Prostate gland (tissue), 2 donors: ENCODE results near the gene KIAA1614.

Source experiments
- CTCF ChIP-seq, 4 experiments: fragments of 200-600 bp in 2 of 4; fragments of 450-650 bp in 2 of 4; sonication (generic) in 2 of 4; IDR thresholded peaks; 1 replicate in 3 of 4; 2 replicates in 1 of 4; pipeline ENCODE4 v1.5.1; 2016 to 2019; ENCODE audit warnings: antibody characterized with exemption in 4 of 4, mild to moderate bottlenecking in 2 of 4, moderate library complexity in 2 of 4
- POLR2A ChIP-seq: fragments of 450-650 bp; IDR thresholded peaks from one replicate; pipeline ENCODE4 v1.6.1; 2016; ENCODE audit warnings: antibody characterized with exemption, mild to moderate bottlenecking

DNA sequence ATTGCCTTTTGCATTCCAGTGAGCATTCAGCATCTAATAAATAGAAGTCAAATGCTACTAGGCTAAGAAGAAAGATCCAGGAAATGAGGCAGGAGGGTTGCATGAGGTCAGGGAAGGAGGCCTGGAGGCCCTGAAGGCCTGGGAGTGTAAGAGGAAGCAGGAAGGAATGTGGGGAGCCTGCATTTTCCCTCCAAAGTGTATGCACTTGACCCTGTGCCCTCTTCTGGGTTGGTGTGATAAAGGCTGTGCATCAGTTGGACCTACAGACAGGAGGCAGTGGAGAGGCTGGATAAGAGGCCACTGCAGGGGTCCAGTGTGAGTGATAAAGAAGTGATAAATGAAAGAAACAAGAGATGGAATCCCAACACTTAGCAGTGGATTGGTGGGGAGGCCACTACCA, 20.4 kb downstream of the KIAA1614 start:
- TF ChIP-seq CTCF (IDR thresholded peaks at IDR 0.05) (no peak), POLR2A (no peak)
